A172 (cell line): Measurements from ENCODE around the gene PRSS33. TPM values are rescaled to one million over a fixed set of nuclear protein-coding genes. Genes with fewer than 3 reads are reported as not detected.

Experiments
- DNase-seq: peaks from one replicate; pipeline ENCODE4 v3.0.0-alpha.2; 2015; ENCODE audit warnings: low spot score
- total RNA-seq: library from RNA; depleted of rRNA; stranded (reverse); fragments of >200 nt; shearing (Covaris generic); gene quantifications from 2 replicates; pipeline ENCODE4 v1.2.3, GENCODE V29; 2014

Gene PRSS33
- total RNA-seq, 1 experiment from 2014 or later, result 0.17 TPM

DNA sequence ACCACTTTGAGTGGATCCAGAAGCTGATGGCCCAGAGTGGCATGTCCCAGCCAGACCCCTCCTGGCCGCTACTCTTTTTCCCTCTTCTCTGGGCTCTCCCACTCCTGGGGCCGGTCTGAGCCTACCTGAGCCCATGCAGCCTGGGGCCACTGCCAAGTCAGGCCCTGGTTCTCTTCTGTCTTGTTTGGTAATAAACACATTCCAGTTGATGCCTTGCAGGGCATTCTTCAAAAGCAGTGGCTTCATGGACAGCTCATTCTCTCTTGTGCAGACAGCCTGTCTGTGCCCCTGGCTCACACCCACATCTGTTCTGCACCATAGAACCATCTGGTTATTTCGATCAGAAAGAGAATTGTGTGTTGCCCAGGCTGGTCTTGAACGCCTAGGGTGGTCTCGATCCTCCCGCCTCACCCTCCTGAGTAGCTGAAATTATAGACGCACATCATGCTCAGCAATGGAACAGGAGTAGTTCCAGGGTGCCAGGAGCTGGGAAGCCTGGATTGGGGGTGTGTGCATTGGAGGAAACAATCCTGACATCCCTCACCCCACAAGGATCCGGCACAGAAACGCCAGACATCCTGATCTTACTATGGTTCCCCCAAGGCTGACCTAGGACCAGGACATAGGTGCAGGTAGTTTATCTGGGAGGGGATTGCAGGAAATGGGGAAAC, 34.3 kb upstream of the PRSS33 start:
- DNase-seq, result no peak

DNA sequence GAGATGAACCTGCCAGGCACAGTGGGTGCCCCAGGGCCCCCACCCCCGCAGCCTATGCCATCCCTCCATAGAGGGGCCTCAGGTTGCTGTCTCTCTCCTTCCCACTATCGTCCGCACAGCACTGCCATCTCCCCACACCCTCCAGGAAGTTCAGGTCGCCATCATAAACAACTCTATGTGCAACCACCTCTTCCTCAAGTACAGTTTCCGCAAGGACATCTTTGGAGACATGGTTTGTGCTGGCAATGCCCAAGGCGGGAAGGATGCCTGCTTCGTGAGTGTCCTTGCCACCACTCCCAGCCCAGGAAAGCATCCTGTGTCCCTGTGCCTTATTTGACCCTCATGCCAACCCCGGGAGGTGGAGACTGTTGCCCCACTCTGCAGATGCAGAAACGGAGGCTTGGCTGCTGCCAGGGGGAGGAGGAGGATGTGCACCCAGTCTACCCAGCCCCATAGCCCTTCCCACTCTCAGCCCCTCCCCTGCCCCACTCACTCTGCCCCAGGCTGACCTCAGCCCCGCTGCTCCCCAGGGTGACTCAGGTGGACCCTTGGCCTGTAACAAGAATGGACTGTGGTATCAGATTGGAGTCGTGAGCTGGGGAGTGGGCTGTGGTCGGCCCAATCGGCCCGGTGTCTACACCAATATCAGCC, 33.6 kb upstream of the PRSS33 start:
- DNase-seq, result no peak

DNA sequence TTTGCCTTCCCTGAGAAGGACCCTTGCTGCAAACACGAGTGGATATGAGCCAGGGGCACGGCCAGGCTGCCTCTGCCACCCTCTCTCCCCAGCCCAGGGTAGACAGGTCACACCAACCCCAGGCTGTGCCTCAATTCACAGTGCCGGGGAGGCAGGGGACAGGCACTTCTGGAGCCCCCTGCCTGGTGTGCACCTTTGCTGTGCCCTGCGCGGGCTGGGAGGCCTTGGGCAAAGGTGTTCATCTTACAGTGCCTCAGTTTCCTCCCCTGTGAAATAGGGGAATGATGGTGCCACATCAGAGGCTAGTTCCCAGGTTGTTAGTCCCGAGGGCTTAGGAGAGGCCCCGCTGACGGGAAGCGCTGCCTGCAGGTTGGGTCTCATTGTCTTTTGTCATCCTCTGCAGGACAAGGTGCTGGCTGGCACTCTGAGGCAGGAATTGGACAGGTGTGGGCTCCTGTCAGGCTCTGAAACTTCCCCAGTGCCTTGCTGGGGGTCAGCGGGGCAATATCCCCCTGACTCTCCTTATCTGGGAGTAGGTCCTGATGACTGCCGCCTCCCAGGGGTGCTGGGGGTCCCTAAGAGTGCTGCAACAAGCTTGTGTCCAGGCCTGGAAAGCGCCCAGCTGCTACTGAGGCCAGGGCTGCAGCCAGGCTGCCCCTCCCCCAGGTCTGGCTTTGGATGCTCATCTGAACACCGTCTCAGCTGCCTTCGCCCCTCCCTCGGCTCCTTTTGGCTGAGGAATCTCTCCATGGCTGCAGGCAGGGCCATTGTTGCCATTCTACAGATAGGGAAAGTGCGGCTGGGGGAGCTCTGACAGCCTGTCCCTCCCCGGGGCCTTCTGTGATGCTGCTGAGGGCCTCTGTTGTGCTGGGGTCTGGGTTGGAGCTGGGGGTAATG, 32.8 kb upstream of the PRSS33 start:
- DNase-seq, result no peak

DNA sequence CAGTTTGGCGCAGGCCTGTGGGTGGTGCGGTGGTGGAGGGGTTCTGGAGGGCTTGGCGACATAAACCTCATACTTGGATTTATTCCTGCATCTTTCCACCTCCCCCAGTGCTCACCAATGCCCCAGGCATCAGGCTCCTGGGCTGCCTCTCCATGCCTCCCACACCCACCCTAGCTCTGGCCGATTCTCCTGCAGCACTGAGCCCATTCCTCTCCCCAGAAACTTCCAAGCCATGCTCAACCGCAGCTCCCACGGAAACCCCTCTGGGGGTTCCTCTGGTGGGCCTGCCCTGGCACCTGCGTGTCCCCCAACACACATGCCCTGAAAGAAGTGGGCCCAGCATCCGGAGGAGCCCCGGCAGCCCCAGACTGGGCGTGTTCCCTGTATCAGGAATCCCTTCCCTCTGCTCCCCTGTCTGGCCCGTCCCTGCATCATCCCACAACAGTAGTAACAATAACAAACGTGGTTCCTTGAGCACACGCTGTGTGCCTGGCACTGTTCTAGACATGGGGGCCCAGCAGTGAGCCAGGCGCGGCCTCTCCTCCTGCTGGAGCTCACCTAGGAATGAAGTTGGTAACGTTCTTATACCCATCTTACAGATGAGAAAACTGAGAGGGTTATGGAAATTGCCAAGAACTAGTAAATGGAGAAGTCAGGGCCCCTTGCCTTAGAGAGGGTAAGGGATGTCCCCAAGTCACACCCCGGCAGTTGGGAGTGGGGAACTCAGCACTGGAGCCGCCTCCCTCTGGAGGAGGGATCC, 32.0 kb upstream of the PRSS33 start:
- no peak for DNase-seq

DNA sequence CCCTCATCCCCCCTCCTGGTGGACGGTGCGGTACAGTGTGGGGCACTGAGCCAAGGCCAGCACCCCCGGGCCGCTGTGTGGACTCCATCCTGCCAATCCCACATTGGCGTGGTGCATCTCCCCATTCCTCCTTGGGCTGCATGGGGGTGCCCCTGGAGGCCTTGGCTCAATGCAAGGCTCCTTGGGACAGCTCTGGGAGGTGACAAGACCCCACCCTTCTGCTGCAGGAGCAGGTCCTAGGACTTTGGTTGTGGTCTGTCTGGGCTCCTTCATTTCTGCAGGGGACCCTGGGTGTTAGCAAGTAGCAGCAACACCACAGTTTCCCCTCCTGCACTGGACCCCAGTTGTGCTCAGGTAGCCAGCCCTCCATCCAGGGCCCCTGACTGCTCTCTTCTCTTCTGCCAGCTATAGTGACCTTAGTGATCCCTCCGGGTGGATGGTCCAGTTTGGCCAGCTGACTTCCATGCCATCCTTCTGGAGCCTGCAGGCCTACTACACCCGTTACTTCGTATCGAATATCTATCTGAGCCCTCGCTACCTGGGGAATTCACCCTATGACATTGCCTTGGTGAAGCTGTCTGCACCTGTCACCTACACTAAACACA, 31.0 kb upstream of the PRSS33 start:
- DNase-seq, result no peak

DNA sequence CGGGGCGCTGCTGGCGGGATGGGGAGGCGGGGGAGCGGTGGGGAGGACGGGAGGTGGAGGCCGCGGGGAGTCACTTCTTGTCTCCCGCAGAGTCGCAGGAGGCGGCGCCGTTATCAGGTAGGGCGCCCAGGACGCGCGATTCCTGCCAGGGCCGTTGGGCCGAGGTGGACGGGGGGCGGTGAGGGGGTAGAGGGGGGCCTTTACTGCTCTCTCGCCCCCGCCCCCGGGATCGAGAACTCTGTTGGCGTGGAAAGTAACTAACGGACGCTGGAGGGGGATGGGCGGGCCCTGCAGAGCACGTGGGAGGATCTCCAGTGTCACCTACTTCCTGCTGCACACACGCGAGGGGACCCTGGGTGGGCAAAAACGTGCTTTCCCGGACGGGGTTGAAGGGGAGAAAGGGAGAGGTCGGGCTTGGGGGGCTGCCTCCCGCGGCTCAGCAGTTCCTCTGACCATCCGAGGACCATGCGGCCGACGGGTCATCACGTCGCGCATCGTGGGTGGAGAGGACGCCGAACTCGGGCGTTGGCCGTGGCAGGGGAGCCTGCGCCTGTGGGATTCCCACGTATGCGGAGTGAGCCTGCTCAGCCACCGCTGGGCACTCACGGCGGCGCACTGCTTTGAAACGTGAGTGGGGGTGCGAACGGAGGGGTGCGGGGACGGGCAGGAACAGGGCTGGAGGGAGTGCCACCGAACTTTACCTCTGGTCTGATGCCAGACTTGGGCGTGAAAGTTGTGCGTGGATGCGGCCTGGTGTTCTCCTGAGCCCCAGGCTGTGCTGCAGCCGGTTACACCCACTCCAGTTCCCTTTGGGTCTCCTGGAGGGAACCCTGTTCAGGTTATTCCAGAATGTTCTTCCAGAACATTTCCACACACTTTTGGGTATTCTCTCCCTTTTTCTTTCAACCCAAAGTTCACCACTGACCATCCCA, 30.2 kb upstream of the PRSS33 start:
- DNase-seq, result no peak

DNA sequence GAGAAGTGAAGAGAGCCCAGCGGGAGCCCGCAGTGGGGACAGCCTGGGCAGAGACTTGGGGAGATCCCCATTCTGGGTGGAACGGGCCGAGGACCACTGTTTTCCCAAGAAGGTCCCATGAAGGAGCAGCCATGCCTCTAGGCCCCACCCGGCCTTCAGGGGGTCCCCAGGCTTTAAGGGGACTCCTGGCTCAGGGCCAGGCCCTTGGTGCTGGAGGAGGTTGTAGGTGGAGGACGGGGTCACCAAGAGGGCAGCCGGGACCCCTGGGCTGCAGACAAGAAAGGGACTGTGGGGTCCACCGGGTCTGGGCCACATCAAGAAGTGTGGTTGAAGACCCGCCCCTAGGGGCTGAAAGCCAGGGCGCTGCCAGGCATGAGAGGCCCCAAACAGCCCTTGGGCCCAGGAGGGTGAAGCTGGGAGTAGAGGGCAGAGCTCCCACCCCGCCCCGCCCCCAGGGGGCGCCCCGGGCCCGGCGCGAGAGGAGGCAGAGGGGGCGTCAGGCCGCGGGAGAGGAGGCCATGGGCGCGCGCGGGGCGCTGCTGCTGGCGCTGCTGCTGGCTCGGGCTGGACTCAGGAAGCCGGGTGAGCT, 29.5 kb upstream of the PRSS33 start, which contains the start of gene PRSS21:
Gene PRSS21, plus strand, starts transcription at position 487 of the 589 bp plus-strand sequence. Its CDS starts 32 bp downstream, at position 519.
- DNase-seq, result no peak

DNA sequence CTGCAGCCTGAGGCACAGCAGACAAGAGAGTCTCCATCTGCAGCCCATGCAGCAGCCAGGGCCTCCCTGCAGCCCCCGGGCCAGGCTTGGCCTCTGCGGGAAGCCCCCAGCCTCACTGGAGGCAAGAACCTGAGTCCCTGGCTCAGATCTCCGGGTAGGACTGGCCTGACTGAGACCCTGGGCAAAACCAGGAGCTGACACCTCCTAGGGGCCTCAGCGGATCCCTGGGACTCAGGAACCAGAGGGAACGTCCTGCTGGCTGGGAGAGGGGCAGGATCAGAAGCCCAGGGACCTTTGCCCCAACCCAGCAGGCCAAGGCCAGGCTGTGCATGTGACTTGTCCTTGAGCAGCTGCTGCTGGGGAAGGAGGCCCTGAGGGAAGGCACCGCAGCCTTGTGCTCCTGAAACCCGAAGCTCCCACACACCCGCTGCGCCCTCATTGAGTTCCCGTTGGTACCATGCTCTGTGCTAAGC, 28.0 kb upstream of the PRSS33 start:
- DNase-seq, result no peak

DNA sequence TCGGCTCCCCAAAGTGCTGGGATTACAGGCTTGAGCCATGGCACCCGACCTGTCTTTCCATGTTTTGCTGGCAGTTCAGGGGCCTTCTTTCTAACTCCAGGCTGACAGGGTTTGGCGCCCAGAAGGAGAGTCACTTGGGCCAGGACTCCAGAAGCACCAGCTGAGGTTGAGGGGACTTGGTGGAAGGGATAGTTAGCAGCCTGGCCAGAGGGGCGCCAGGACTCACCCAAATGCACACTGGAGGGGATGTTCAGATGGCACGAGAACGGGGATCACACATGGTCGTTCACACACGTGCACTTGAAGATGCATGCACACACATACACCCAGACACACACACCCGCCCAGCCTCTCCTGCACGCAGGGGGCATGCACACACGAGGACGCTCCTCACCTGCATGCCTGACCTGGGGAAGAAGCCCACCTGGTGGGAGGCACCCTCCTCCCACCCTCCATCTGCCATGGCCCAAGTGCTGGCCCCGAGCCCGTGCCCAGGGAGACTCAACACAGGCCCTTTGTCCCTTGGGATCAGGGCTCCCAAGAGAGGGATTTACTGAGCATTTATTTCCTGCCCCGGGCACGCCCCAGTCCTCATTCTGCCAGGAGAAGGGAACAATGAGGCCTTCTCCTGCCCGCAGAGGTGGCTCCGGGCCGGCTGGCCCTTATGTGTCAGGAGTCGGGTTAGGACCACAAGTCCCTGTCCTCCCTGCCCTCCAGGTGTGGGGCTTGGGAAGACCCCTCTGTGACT, 27.4 kb upstream of the PRSS33 start:
- no peak for DNase-seq

DNA sequence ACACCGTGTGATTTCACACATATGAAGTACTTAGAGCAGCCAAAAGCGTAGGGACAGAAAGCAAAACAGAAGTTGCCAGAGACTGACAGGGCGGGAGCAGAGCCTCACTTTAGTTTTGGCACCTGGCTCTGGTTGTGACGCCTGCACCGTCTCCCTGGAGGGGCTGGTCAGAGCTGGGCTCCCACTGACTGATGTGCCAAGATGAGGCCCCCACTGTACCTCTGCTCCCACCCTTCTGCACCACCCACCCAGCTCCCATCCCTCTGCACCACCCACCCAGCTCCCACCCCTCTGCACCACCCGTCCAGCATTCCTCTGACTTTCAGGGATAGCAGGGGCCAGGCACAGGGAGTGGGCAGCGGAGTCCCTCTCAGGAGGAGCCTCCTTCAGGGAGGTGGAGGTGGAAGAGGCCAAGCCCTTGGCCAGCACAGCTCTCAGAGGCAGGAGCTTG, 26.4 kb upstream of the PRSS33 start:
- no peak for DNase-seq

DNA sequence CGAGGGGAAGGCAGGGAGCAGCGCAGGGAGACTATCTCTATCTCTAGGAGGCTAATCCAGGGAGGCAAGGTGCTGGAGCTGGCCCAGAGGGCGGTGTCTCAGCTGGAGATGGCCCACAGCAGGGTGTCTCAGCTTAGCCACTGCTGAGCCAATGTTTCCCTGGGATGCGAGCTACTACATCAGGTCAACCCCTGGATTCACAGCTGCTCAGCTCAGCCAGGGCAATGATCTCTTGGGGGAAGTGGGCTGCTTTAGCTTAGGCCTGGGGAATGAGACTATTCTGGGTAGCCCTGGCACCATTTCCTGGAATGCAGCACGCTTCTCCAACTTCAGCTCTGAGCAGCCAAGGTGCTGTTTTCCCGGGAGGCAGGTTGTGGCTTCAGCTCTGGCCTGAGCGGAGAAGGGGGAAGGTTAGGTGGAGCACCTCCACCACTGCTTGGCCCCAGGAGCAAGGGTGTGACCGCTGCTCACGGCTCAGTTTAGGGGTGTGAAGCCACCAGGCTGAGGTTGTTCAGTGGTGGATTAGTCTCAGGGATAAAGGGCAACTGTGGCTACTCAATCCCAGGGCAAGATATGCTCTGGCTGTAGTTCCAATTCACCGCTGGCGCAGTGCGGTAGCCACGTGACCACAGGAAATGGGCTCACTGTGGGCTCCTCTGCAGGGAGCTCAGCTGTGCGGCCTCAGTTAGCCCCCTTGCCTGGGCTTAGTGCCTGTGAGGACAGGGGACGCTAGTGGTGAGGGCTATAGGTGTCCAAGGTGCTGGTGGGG, 24.5 kb upstream of the PRSS33 start:
- DNase-seq, result peak; percentile 62

DNA sequence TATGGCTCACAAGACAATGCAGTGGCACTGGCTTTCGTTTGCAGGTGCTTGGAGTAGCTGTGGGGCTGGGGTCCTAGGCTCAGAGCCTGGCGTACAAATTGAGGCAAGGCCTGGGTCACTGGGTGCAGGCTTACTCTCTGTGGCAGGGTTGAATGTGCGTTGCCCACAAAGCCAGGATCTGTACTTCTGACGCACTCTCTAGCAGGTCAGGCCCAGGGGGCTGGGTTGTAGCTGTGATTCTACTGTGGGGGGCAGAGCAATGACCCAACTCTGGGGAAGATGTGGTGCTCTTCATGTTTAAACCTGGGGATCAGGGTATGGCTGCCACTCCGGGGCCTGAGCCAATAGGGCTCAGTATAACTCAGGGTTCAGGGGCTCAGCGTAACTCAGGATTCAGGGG, 23.3 kb upstream of the PRSS33 start:
- no peak for DNase-seq

DNA sequence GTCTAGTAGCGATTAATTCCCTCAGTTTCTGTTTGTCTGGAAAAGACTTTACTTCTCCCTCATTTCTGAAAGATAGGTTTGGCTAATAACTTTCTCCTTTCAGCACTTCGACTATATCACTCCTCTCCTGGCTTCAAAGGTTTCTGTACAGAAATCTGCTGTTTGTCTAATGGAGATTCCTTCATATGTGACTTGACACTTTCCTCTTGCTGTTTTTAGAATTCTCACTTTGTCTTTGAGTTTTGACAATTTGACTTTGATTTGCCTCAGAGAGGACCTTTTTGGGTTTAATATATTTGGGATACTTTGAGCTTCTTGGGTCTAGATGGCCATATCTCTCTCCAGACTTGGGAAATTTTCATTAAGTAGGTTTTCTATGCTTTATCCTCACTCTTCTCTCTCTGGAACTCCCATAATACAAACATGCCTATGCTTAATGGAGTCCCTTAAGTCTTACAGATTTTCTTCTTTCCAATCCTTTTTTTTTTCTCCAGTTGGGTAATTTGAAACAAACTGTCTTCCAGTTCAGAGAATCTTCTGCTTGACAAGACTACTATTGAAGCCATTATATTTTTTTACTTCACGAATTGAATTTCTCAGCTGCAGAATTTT, 21.9 kb upstream of the PRSS33 start:
- no peak for DNase-seq

DNA sequence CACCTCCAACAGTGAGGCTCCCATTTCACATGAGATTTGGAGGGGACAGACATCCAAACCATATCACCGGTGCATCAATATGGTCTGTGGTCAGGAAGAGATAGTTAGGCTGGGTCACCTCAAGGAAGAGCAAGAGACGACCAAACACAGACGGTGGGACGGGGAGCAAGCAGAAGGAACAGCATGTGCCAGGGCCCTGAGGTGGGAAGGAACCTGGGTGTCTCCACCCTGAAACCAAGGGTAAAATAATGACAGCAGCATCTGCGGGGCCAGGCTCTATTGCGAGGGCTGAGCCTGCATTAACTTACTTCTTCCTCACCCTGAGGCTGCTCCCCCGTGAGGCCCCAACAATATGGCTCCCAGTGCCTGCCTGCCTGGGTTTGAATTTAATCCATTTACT, 20.8 kb upstream of the PRSS33 start:
- no peak for DNase-seq

DNA sequence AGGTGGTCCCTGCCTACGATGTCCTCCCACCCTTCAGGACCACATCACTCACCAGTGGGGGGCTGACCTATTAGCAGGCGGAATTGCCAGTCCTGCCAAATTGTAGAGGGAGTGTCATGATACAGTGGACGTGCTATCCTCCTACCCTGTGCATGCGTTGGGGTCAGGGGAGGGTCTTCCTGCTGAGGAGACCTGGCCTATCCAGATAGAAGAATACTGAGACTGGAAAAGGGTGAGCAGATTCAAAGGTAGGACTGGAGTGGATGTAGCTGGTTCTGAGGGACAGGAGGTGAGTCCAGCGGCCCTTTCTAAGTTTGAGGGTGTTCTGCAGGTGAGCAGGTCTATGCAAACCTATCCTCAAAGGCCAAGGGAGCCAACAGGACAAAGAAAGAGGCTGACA, 18.9 kb upstream of the PRSS33 start:
- DNase-seq, result no peak

DNA sequence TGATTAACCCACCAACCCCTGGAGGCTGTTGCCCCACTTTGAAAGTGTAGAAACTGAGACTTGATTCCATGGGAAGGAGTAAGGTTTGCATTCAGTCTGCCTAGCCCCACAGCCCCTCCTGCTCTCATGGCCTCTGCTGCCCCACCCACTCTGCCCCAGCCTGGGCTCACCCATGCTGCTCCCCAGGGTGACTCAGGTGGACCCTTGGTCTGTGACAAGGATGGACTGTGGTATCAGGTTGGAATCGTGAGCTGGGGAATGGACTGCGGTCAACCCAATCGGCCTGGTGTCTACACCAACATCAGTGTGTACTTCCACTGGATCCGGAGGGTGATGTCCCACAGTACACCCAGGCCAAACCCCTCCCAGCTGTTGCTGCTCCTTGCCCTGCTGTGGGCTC, 17.4 kb upstream of the PRSS33 start:
- no peak for DNase-seq

DNA sequence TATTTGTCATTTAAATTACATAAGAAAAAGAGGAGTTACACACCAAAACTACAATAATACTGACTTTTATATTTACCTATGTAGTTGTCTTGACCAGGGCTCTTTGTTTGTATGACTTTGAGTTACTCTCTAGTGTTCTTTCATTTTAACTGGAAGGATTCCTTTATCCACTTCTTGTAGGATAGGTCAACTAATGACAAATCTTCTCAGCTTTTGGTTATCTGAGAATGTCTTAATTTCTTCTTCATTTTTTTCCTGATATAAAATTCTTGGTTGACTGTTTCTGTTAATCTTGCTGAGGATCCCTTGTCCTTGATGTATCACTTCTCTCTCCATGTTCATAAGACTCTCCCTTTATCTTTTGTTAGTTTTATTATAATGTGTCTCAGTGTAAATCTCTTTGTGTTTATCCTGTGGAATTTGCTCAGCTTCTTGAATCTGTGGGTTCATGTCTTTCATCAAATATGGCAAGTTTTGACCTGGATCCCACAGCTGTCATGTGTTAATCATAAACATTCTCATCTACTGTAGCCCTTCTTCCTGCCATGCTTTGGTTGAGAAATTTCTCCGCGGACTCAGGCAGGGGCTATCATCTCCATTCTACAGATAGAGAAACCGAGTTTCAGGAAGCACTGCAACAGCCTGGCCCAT, 16.3 kb upstream of the PRSS33 start:
- no peak for DNase-seq
